ENCODE measurements around the gene ASPM.

ASPM gene, protein sequence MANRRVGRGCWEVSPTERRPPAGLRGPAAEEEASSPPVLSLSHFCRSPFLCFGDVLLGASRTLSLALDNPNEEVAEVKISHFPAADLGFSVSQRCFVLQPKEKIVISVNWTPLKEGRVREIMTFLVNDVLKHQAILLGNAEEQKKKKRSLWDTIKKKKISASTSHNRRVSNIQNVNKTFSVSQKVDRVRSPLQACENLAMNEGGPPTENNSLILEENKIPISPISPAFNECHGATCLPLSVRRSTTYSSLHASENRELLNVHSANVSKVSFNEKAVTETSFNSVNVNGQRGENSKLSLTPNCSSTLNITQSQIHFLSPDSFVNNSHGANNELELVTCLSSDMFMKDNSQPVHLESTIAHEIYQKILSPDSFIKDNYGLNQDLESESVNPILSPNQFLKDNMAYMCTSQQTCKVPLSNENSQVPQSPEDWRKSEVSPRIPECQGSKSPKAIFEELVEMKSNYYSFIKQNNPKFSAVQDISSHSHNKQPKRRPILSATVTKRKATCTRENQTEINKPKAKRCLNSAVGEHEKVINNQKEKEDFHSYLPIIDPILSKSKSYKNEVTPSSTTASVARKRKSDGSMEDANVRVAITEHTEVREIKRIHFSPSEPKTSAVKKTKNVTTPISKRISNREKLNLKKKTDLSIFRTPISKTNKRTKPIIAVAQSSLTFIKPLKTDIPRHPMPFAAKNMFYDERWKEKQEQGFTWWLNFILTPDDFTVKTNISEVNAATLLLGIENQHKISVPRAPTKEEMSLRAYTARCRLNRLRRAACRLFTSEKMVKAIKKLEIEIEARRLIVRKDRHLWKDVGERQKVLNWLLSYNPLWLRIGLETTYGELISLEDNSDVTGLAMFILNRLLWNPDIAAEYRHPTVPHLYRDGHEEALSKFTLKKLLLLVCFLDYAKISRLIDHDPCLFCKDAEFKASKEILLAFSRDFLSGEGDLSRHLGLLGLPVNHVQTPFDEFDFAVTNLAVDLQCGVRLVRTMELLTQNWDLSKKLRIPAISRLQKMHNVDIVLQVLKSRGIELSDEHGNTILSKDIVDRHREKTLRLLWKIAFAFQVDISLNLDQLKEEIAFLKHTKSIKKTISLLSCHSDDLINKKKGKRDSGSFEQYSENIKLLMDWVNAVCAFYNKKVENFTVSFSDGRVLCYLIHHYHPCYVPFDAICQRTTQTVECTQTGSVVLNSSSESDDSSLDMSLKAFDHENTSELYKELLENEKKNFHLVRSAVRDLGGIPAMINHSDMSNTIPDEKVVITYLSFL (N-terminal part only)

DNA sequence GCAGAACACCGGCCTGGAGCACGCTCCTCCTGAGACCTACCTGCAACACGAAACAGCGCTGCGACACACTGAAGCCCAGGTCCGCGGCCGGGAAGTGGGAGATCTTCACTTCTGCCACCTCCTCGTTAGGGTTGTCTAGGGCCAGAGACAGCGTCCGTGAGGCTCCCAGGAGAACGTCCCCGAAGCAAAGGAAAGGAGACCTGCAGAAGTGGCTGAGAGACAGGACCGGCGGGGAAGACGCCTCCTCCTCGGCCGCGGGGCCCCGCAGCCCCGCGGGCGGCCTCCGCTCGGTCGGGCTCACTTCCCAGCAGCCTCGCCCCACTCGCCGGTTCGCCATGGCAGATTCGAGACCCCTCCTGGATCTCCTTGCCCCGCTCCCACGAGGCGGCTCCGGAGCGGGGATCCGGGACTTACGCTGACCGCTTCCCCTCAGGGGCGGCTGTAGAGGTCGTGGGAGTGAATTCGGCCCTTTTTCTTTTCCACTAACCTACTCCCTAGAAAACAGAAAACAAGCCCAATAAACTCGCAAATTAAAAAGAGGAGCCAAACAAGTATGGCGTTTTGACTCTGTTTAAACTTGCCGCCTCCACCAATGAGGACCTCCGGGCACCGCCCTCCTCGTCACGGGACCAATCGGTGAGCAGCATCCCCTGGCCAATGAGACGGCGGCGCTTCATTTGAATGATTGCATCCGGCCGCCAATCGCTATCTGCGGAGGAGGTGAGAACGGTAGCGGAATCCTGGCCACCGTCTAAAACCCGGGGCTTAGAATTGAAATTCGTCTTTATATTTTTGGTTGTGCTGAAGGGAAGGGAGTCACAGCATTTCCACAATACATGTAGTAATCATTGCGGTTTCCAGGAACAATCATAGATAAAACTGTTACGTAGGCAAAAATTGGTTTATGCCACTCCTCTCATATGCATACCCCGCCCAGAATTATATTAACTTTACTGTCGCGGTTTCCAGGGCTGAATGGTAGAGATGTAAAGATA lies at the start of gene ASPM:
ASPM (minus strand) TSS at position 569 of the 995 bp plus-strand sequence; CDS start at position 337, 232 bp downstream.
- peak; percentile 84 for DNase-seq

DNA sequence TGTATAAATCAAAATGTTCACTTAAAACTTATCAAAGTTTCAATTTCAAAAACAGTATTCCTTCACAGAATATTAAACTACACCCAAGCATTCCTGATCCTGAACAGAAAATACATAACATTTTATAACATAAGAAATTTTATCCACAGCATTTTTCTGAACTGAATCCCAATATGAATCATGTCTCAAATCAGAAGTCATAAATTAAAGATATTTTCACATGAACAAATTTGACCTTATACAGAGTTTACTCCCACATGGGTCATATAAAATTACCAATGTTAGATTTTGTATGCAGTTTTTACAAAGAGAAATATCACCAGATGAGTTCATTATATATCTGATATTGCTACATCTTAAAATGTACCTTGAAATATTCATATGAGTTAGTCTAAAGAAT lies 48.6 kb upstream of the ASPM start:
- no peak for DNase-seq

DNA sequence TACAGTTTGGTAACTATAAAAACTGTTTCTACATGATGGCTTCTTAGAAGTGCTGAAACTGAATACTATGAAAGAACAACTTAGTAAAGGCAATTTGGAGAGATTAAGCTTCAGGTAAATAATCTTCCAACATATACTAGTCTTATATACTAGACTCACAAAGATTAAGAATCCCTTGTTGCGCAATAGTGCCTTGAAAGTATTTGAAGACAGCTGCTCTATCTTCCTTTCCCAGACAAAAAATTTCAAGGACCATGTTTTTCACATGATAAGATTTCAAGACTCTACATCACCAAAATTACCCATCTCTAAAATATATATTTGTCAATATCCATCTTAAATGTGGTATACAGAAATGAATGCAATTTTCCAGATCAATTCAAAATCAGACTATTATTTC lies 37.7 kb upstream of the ASPM start:
- no peak for DNase-seq

DNA sequence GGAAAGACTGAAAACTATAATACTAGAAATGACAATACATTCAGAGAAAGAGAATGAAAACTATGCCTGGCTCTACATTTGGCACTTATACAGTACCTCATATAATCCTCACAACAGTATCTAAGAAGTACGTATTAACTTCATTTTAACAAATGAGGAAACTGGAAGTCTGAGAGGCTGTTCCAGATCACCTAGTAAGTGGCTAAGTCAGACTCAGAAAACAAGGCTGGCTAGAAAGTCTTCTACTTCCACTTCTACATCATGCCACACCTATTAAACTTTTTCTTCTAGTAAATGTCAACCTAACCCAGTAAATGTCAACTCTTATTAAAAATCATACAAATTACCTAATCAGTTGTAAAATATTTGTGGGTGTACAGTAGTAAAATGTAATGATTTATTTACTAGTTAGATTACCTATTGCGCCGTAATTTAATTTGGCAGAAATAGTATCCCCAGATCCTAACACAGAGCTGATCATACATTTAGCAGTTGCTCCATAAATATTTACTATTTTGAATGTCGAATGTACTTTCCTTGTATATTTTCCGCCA lies 36.8 kb upstream of the ASPM start:
- DNase-seq = no peak

DNA sequence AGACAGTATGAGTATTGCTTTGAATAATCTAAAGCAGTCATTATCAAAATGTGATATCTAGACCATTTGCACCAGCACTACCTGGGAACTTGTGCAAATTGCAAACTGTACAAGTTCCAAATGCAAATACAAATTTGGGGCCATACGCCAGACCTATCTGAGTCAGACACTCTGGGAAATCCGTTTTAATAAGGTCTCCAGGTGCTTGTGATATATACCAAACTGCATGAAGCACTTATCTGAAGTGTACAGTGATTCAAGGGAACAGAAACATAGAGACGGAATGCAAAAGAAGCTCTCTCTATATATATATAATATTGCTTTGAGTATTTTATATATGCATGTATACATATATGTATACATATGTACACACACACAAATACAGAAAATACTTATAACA lies 36.2 kb upstream of the ASPM start:
- no peak for DNase-seq

DNA sequence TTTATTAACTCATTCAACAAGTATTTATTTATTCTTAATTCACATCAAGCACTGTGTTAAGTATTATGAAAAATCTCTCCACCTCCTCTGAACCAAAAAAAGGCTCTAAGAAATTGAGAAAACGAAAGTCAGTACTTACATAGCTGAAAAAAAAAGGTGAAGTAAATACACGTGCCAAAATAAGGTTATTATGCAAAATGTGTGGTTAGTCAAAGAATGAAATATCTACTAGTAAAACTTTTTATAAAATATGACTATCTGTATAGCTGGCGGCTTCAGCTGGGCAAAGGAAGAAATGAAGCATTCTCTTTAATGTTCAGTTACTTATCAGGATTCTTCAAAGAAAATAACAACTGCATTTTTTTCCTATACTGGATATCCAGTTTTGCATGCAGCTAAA lies 35.5 kb upstream of the ASPM start:
- no peak for DNase-seq

DNA sequence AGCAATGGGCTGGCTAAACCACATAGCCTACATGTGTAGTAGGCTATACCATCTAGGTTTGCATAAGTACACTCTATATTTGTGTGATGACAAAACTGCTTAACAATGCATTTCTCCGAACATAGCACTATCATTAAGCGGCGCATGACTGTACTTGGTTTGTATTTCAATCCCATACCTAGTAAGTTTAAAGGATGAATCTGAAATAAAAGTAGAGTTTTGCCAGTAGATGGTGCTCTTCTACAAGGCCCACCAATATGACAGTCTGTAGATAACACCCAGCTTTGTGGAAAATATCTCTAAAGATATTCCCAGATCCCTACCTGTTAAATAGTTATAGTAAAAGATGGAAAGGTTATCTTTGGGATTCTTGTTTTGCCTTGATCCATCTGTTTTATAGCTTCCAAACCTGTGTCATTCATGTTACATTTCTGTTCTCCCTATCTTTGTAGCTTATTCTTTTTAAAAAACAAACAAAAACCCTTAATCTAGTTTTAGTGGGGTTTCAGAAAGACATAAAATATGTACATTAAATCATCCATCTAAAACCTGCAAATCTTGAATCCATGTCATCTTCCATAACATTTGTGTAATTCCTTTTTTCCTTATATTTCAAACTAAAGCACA lies 33.9 kb upstream of the ASPM start:
- DNase-seq = peak; percentile 19

DNA sequence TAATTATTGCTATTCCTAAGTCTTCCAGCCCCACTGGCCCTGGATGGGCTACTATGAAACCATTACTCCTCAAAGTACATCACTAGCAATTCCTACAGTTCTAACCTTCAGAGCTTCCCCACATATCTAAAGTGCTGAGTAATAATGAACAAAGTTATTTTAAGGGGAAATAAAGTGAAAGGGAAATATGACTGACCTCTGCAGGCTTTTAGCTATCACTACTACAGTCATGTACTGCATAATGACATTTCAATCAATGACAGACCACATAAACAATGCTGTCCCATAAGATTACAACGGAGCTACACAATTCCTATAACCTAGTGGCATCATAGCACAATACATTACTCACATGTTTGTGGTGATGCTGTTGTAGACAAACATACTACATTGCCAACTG lies 32.5 kb upstream of the ASPM start:
- DNase-seq = no peak

DNA sequence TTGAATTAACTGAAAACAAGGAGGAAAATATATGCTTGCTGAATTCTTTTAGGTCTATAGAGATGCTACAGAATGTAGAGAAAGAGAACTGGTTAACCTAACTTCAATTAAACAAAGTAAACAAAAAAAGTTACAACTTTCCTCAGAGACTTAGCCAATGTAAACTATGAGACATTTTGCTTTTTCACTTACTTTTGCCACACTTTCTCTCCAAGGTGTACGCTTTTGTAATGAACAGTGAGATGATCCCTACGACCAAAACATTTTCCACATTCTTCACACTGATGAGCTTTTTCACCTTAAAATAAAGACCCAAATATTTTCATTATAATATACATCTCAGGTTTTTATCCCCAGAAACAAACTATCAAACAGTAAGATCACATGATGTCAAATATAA lies 28.3 kb upstream of the ASPM start:
- no peak for DNase-seq

DNA sequence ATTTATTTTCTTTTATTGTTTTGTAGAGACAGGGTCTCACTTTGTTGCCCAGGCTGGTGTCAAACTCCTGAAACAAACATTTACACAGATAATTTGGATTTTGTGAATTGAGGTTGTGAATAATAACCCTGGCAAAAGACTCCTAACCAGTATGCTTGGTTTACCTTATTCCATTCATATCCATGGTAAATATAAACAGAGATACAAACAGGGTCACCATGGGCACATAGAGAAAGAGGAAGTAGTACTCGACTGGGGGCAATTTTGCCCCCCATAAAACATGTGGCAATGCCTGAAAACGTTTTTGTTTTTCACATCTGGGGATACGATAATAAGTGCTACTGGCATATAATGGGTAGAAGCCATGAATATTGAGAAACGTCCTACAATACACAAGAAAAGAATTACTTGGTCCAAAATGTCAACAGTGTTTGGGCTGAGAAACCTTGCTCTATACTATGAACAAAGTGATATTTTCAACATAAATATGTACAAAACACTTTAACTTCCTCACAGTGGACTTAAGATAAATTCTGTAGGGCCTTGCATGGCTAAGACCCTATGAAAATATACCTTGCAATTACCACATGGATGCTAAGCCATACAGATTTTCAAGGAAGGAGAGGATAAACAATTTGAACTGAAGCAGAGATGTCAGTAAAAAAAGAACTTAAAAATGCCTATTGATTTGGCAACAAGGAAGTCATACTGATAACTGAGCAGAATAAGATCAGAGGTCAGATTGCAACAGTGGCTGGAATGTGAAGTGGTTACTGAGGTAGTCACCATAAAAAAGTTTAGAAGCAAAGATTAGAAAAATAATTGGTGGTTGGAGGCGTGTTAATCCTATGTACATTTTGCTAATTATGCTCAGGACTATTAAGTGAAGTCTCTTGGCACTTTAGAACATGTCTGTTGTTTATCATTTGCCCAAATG lies 27.4 kb upstream of the ASPM start:
- no peak for DNase-seq

DNA sequence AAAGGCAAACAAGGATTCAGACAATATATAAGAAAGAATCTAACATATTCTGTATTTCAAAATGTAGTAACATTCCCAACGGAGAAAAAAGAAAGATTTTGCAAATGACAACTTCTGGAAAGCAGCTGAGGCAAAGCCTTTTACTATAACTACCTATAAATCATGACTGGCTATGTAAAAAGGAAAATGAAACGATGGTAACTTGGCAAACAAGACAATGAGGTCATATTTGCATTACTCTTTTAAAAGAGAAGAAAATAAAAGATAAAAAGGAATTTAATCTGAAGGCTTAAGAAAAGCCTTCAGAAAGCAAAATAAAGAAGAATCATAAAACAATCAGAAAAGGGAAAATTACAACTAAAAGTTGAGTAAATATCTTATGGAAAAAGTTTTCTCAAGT lies 25.1 kb upstream of the ASPM start:
- DNase-seq = no peak

DNA sequence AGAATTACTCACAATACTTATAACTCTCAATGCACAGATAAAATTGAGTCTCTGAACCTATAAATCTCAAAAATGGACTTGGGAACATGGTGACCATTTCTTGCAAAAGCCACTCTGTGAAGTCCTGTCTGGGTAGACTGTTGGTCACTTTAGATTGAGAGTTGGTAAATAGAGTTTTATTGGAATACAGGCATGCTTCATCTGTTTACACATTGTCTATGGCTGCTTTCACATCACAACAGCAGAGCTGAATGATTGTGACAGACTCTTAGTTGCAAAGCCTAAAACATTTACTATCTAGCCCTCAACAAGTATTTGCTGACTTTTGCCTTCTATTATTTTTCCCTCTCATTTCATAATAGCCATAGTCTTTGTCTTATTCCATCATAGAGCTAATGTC lies 24.1 kb upstream of the ASPM start:
- DNase-seq = no peak

DNA sequence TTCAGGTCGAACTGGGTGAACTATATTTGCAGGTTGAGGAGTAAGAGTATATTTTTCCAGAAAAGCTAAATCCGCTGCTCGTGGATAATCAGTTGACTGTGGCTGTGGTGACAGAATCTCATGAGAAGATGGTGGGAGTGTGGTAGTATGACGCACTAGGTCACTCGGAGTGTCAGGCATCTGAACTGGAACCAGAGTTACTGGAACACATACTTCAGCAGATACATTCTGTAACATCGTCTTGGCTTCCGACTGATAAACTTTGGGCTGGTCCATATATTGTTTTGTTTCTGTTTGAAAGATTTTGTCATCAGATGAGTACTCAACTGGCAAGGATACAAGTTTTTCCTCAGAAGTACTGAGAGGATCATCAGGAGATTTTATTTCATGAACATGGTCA lies 13.0 kb upstream of the ASPM start:
- DNase-seq = no peak

DNA sequence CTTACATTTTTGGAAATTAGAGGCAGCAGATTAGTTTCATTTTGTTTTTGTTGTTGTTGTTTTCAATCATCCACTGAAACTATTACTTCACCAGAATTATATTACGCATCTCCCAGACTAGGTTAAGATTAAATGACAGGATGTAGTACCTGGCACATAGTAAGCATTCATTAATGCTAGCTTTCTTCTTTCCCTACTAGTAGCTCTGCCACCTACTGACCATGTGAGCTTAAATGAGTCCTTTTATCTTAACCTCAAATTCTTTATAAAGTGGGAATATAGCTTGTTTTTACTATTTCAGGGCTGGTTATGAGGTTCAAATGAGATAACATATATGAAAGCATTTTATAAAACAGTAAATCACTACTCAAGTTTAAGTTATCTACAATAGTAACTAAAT lies 10.2 kb upstream of the ASPM start:
- DNase-seq = no peak

DNA sequence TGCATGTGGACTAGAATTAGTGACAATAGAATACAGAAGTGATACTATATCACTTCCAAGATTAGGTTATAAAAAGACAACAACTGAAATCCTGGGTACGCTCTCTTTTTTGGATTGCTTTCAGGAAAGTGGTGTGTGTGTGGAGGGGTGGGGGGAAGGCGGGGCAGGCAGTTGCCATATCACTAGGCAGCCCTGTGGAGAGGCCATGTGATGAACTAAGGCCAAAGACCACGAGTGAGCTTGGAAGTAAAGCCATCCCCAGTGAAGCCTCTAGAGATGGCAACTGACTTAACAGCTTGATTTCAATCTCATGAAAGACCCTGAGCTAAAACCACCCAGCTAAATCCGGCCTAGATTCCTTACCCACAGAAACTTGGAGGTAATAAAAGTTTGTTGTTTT lies 6.2 kb upstream of the ASPM start:
- DNase-seq = no peak

DNA sequence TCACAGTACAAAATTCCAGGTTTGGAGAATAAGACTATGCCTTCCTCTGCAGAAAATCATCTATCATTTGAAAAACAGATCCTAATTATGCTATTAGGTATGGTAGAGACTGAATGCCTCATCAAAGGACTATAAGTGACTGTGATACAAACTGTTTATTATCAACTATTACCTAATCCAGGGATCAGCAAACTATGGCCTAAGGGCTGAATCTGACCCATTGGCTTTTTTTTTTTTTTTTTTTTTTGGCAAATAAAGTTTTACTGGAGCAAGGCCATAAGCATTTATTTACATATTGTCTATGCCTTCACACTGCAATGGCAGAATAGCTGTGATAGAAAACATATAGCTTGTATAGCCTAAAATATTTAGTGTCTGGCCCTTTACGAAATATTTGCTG lies 4.7 kb upstream of the ASPM start:
- no peak for DNase-seq

DNA sequence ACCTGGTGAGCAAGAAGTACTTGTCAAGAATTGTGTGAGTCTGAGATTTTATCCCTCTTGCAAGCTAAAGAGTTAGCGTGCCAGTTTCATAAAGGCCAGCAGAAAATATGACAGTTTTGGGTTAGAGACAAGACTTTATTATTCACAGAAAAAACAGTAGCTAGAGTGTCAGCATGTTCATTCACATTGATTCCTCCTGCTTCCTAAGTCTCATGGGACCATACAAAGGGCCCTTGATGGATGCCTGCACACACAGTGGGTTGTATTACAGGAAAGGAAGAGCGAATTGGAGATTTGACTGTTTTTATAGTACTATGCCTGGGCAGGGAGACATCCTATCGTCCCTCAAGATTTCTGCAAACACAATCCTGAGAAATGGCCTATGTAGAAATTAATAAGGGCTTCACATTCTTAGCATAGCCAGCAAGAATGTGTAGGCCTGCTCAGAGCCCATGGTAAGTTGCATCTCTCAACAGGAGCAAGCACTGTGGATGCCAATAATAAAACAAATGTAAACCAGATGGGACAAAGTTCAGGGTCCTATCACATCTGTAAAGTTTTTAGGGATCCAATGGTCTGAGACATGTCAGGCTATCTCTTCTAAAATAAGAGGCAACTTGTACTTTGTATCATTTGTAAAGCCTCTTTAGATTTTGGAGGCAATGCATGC lies 4.0 kb upstream of the ASPM start:
- DNase-seq = no peak

DNA sequence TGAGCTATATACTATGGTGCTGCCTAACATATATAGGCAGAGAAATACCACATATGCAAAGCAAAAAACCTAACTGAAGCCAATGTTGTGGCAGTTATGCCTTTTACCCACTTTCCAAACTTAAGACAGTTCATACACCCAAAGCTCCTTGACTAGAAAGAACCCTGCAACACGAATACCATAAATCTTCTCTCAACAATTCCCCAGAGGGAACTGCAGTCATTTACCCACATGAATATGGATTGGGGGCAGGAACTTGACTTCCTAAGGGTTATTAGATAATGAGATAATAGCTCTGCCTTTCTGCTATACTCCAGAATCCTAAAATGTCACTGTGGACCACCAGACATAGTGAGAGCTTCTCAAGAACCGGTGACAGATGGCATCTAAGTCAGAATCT lies 2.9 kb upstream of the ASPM start:
- no peak for DNase-seq

DNA sequence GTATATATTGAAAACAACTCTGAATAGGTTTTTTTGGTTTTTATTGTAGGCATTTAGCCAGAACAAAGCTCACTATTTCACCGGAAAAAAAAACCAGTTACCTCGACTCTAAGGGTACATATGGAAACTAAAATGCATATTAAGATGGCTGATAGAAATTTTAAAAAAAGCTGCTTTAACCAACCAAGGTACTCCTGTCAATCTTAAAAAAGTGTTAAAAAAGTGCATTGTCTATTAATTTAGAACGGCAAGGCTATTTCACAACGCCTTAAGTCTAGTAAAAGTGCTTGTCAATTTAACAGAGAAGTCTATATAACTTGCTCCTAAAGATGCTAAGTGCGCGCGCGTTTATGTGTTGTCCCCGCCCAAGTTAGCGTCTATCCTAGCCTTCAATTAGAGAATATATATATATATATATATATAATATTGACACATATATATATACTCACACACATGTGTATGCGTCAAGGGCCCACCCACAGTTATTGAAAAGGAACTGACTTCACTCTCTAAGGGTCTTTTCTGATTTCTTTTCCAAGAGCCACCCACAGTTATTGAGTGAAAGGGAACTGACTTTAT lies 934 bp downstream of the ASPM start:
- DNase-seq = no peak

All from KG1 (cell line).